Natural killer cell treated with Interleukin-12 subunit alpha and Interleukin-12 subunit beta and Interleukin-15 and Interleukin-18, amount 100 ng/mL, for 72 hours (primary cell): ENCODE data around the gene ARL10. TPM values are rescaled to one million over a fixed set of nuclear protein-coding genes. Genes with fewer than 3 reads are reported as not detected.

Experiments used
- ATAC-seq, 2 donors: fragments of 150-1000 bp; cut with Tn5 transposase in 1 of 2; sonication (Bioruptor Pico), chemical (Tn5 transposase) in 1 of 2; 2 replicates each; pipeline ENCODE4 v1.10.0; 2021
- DNase-seq: peaks from one replicate; pipeline ENCODE4 v3.0.0; 2022; ENCODE audit warnings: low spot score
- H3K27ac Mint-ChIP-seq, 2 donors: 1 replicate in 1 of 2; 2 replicates in 1 of 2; pipeline ENCODE4 v1.8.0; 2022; ENCODE audit warnings: mixed read lengths in 2 of 2, mild to moderate bottlenecking in 1 of 2, moderate library complexity in 1 of 2
- H3K27me3 Mint-ChIP-seq, 2 donors: 1 replicate in 1 of 2; 2 replicates in 1 of 2; pipeline ENCODE4 v1.8.0; 2022; ENCODE audit warnings: mixed read lengths in 2 of 2
- H3K36me3 Mint-ChIP-seq: one replicate; pipeline ENCODE4 v1.8.0; 2022; ENCODE audit warnings: mixed read lengths
- H3K4me1 Mint-ChIP-seq, 2 donors: 1 replicate in 1 of 2; 2 replicates in 1 of 2; pipeline ENCODE4 v1.8.0; 2022; ENCODE audit warnings: low read depth in 2 of 2, mixed read lengths in 2 of 2, mild to moderate bottlenecking in 1 of 2
- H3K4me3 Mint-ChIP-seq: one replicate; pipeline ENCODE4 v1.8.0; 2022; ENCODE audit warnings: mixed read lengths
- H3K9me3 Mint-ChIP-seq: 2 replicates; pipeline ENCODE4 v1.8.0; 2022; ENCODE audit warnings: mixed read lengths
- total RNA-seq, 2 donors: library from RNA; stranded (reverse); gene quantifications; one replicate each; pipeline ENCODE4 v1.2.3, GENCODE V29; 2022

The ARL10 gene
- total RNA-seq, 2 donors from 2014 or later: 8.1 to 12.9 TPM

- H3K9me3 Mint-ChIP-seq: no peaks in the 10 kb centered on the region
- no peaks in the 10 kb centered on the region for H3K36me3 Mint-ChIP-seq
- peak; percentile 88 for DNase-seq
- peak within 1 kb of the TSS; percentile 86 for H3K4me3 Mint-ChIP-seq
- peaks cover 0 to 8% of the 10 kb centered on the region in 2 donors for H3K27me3 Mint-ChIP-seq
- ATAC-seq: peak; percentile 98
- peak within 1 kb of the TSS; percentile 34 to 80 for H3K27ac Mint-ChIP-seq
- H3K4me1 Mint-ChIP-seq: peaks cover 18 to 34% of the 10 kb centered on the region in 2 donors
Measured at GRCh38 chr5:176415952-176416924, 51.0 kb downstream of the ARL10 start, which contains the start of gene CLTB. Gene CLTB (minus strand): TSS chr5:176416539. CDS start chr5:176416363, 176 bp downstream.

DNA sequence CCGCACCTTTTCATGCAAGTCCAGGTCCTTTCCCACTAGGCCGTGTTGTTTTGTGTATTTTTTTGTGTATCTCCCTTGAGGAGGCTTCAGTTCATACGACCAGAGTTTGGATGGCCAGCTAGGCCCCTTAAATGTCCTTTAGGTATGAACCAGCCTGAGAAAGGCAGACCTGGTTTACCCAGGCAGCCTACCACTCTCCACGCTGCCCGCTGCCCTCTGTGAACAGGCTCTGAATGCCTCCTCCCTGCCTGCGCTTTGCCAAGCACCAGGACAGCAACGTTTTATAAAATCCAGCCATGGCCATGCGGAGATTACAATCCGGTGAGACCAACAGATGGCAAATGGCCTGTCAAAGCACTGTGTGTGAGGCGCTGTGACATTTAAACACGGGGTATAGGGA is 51.7 kb downstream of the ARL10 start:
- DNase-seq: no peak
- no peaks in the 10 kb centered on the region for H3K36me3 Mint-ChIP-seq
- H3K27me3 Mint-ChIP-seq: peaks cover 0 to 8% of the 10 kb centered on the region in 2 donors
- H3K9me3 Mint-ChIP-seq: no peaks in the 10 kb centered on the region
- no peak for ATAC-seq
- peak overlapping the region; percentile 53 for H3K4me3 Mint-ChIP-seq
- peak overlapping the region in 1 of 2 donors; percentile 80 for H3K27ac Mint-ChIP-seq
- H3K4me1 Mint-ChIP-seq: peaks cover 18 to 29% of the 10 kb centered on the region in 2 donors

GRCh38 chr5:176418251-176418650 is 53.0 kb downstream of the ARL10 start:
- H3K4me3 Mint-ChIP-seq: no peak overlapping the region

GRCh38 chr5:176420086-176420485 is 54.8 kb downstream of the ARL10 start:
- no peak for ATAC-seq
- Mint-ChIP-seq H3K27me3 (peaks cover 5 to 16% of the 10 kb centered on the region in 2 donors), H3K4me1 (peaks cover 10 to 15% of the 10 kb centered on the region in 2 donors), H3K4me3 (no peak overlapping the region), H3K36me3 (no peaks in the 10 kb centered on the region), H3K9me3 (no peaks in the 10 kb centered on the region), H3K27ac (no peak overlapping the region)
- no peak for DNase-seq

More at GRCh38 chr5:176418251-176418650, 53.0 kb downstream of the ARL10 start:
- H3K27ac Mint-ChIP-seq: no peak overlapping the region
- no peaks in the 10 kb centered on the region for H3K9me3 Mint-ChIP-seq
- DNase-seq: no peak
- H3K27me3 Mint-ChIP-seq: peaks cover 5 to 15% of the 10 kb centered on the region in 2 donors
- ATAC-seq: no peak
- H3K4me1 Mint-ChIP-seq: peaks cover 18 to 20% of the 10 kb centered on the region in 2 donors
- H3K36me3 Mint-ChIP-seq: no peaks in the 10 kb centered on the region

DNA sequence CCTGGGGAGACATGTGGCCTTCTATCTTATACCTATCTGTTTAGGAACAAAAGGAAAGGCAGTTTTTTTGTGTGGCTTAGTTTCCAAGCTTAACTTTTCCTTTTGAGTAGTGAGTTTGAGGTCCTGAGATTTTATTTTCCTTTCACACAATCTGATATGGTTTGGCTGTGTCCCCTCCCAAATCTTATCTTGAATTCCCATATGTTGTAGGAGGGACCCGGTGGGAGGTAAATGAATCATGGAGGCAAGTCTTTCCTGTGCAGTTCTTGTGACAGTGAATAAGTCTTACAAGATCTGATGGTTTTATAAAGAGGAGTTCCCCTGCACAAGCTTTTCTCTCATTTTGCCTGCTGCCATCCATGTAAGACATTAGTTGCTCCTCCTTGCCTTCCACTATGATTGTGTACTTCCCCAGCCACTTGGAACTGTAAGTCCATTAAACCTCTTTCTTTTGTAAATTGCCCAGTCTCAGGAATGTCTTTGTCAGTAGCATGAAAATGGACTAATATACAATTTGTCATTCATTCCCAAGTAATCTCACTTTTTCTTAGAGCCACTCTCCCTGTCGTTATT is 55.8 kb downstream of the ARL10 start:
- H3K27me3 Mint-ChIP-seq: peaks cover 5 to 16% of the 10 kb centered on the region in 2 donors
- H3K4me1 Mint-ChIP-seq: peaks cover 4 to 10% of the 10 kb centered on the region in 2 donors
- DNase-seq: no peak
- no peak for ATAC-seq
- H3K4me3 Mint-ChIP-seq: no peak overlapping the region
- H3K27ac Mint-ChIP-seq: no peak overlapping the region
- no peaks in the 10 kb centered on the region for H3K36me3 Mint-ChIP-seq
- H3K9me3 Mint-ChIP-seq: no peaks in the 10 kb centered on the region

- peaks cover 5 to 16% of the 10 kb centered on the region in 2 donors for H3K27me3 Mint-ChIP-seq
- no peak for DNase-seq
- H3K27ac Mint-ChIP-seq: no peak overlapping the region
- no peak for ATAC-seq
- no peaks in the 10 kb centered on the region for H3K4me1 Mint-ChIP-seq
- no peaks in the 10 kb centered on the region for H3K9me3 Mint-ChIP-seq
- H3K4me3 Mint-ChIP-seq: no peak overlapping the region
- H3K36me3 Mint-ChIP-seq: no peaks in the 10 kb centered on the region
Measured at GRCh38 chr5:176424181-176424580, 58.9 kb downstream of the ARL10 start.

- Mint-ChIP-seq H3K27ac (no peak overlapping the region), H3K4me3 (no peak overlapping the region), H3K9me3 (no peaks in the 10 kb centered on the region), H3K4me1 (no peaks in the 10 kb centered on the region), H3K36me3 (no peaks in the 10 kb centered on the region), H3K27me3 (peaks cover 5 to 16% of the 10 kb centered on the region in 2 donors)
- no peak for ATAC-seq
- no peak for DNase-seq
Measured at GRCh38 chr5:176425138-176425537, 59.9 kb downstream of the ARL10 start.

DNA sequence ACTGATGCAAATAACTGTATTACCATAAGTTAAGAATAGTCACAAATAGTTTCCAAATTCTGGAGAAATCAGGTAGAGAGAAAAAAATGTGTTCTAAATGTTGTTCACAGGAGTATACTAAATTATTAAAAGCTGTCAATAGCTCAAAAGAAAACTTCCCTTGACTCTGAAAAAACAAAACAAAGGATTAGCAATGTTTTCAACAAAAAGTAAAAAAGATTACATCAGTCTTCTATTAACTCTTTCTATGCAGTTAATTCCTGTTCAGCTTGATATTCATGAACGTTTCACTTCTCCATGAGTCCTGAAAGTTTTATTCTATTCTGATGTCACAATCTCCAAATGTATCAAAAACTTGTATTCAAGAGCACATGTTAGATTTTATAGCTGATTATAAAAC is 60.5 kb downstream of the ARL10 start:
- Mint-ChIP-seq H3K27me3 (peaks cover 5 to 11% of the 10 kb centered on the region in 2 donors), H3K9me3 (no peaks in the 10 kb centered on the region), H3K4me1 (peaks cover 4 to 6% of the 10 kb centered on the region in 2 donors), H3K36me3 (no peaks in the 10 kb centered on the region), H3K4me3 (no peak overlapping the region), H3K27ac (no peak overlapping the region)
- DNase-seq (no peak), ATAC-seq (no peak)

DNA sequence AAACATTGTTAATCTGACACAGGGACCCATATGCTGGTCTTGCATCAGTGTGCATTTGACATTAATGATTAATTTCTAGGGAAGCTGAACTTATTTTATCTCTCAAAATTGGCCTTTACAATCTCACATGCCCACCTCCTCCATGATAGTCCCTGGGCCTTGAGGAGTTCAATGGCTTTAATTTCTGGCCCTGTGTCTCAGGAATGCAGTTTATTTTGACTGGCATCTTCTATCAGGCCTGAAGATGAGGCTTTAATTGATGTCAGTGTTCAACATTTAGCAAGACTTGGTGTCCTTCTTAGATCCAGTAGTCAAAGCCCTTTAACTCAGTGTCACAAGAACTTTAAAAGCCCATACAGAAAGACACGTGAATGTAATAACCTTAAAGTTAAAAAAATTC is 61.6 kb downstream of the ARL10 start:
- no peaks in the 10 kb centered on the region for H3K9me3 Mint-ChIP-seq
- no peak overlapping the region for H3K4me3 Mint-ChIP-seq
- peaks cover 4 to 7% of the 10 kb centered on the region in 2 donors for H3K4me1 Mint-ChIP-seq
- H3K27me3 Mint-ChIP-seq: peaks cover 5 to 8% of the 10 kb centered on the region in 2 donors
- no peak overlapping the region for H3K27ac Mint-ChIP-seq
- H3K36me3 Mint-ChIP-seq: no peaks in the 10 kb centered on the region
- DNase-seq (no peak), ATAC-seq (no peak)

- Mint-ChIP-seq H3K27ac (no peak overlapping the region), H3K4me3 (no peak overlapping the region), H3K27me3 (peaks cover 0 to 3% of the 10 kb centered on the region in 2 donors), H3K9me3 (no peaks in the 10 kb centered on the region), H3K36me3 (no peaks in the 10 kb centered on the region), H3K4me1 (peaks cover 4 to 7% of the 10 kb centered on the region in 2 donors)
- DNase-seq (no peak), ATAC-seq (no peak)
Measured at GRCh38 chr5:176427971-176428370, 62.7 kb downstream of the ARL10 start.

GRCh38 chr5:176429972-176430371 is 64.7 kb downstream of the ARL10 start:
- no peak overlapping the region for H3K4me3 Mint-ChIP-seq
- no peaks in the 10 kb centered on the region for H3K36me3 Mint-ChIP-seq
- DNase-seq (no peak), ATAC-seq (no peak)
- no peaks in the 10 kb centered on the region for H3K9me3 Mint-ChIP-seq
- peaks cover 4 to 7% of the 10 kb centered on the region in 2 donors for H3K4me1 Mint-ChIP-seq
- H3K27ac Mint-ChIP-seq: peak overlapping the region in 1 of 2 donors; percentile 5
- no peaks in the 10 kb centered on the region for H3K27me3 Mint-ChIP-seq
